GM03348 (cell line): ENCODE results near the gene TCAIM.
"Not testable (repeated sequence)": the region's sequence is repeated elsewhere in the genome, so short reads cannot be mapped to it uniquely, and the experiment has no call there.

Experiments
- DNase-seq: peaks from one replicate; pipeline ENCODE4 v3.0.0; 2012; ENCODE audit warnings: low spot score

The TCAIM gene

DNA sequence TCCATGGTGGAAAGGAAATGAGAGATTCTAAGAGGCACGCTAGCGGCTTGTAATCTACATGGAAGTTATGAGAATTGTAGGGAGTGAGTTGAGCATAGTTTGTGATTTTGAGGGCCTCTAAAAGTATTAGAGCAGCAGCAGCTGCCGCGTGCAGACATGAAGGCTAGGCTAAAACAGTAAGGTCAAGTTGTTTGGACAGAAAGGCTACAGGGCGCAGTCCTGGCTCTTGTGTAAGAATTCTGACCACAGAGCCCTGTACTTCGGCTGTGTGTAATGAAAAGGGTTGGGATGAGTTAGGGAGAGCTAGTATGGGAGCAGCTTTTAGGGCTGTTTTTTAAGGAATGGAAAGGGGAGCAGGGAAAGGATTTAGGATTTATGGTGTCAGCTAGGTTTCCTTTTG lies 8.0 kb downstream of the TCAIM start:
- DNase-seq = not testable (repeated sequence)

DNA sequence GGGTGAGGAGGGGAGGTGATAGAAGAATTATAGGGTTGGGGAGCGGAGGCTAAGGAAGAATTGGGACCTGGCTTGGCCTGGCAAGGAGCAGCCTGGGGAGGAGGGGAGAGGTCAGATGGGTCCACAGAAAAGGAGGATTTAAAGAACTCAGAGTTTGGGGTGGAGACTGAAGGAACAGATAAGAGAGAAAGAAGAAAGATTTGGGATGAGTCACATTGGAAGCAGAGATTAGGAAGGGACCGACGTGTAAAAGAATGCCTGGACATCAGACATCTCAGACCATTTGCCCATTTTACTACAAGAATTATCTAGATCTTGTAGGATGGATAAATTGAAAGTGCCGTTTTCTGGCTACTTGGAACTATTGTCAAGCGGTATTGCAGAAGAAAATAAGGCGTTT lies 10.4 kb downstream of the TCAIM start:
- no peak for DNase-seq

DNA sequence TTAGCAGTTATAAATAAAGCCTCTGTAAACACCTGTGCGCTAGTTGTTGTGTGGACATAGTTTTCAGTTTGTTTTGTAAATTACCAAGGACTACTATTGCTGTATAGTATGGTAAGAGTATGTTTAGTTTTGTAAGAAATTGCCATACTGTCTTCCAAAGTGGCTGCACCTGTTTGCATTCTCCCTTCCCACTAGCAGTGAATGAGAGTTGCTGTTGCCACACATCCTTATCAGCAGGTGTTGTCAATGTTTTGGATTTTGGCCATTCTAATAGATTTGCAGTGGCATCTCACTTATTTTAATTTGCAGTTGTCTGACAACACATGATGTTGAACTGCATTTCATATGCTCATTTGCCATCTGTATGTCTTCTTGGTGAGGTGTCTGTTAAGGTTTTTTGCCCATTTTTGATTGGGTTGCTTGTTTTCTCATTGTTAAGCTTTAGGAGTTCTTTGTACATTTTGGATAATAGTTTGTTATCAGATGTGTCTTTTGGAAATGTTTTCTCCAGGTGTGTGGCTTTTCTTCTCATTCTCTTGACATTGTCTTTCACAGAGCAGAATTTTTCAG lies 14.9 kb downstream of the TCAIM start:
- DNase-seq = no peak

DNA sequence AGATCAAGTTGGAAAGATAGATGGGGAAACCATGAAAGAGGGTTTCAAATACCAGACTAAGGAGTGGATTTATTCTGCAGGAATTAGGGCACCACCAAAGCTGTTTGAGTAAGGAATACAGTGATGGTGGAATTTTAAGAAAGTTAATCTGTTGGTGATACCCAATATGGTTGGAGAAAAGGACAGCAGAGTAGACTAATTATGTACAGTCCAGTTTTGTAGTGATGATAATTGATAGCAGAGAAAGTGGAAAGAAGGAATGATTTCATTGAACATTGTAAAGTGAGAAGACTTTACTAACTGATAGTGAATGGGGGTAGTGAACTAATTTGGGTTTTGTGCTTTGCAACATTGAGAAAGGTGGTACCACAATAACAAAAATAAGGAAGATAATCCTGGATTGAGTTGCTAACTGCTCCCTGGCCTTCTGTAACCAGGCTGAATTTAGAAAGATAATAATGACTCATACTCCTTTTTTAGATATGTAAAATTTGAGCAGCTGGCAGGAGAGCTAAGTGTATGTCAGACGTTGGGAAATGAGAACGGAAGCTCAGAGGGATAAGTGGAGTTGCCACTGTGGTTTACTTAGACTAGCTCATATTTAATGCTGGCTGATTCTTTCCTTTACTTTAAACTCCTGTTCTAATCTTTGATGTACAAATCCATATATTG lies 16.9 kb downstream of the TCAIM start:
- peak; percentile 83 for DNase-seq

DNA sequence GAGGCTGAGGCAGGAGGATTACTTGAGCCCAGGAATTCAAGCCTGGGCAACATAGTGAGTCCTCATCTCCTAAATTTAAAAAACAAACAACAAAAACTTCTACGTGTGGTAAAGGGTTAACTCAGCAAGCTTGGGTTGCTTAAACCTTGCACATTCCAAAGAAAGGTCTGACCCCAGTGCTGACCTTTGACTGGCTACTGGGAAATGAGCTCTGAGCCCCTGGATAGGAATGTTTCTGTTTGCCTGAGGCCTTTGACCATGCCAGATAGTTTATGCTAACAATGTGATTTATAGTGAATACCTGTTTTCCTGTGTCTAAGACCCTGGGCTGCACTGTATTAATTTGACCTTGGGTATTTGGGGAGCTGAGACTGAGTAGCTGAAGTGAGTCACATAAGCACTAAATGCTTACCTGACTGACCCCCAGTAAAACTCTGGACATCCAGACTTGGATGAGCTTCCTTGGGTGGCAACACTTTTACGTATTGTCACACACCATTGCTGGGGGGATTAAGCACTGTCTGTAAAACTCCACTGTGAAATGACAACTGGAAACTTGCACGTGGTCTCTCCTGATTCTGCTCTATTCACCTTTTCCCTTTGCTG lies 20.7 kb downstream of the TCAIM start:
- DNase-seq = no peak

DNA sequence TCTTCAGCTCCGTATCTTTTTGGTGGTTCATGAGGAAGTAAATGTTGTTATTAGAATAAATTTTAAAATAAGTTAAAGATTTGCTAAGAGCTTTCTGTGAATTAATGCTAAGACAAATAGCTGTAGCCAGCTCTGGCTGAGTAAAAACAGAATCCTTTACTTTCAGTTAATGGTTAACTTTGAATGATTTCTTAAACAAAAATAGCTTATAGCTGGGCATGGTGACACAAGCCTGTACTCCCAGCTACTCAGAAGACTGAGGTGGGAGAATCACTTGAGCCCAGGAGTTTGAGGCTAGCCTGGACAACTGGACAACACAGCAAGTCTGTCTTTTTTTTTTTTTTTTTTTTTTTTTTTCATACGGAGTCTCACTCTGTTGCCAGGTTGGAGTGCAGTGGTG lies 25.0 kb downstream of the TCAIM start:
- no peak for DNase-seq

DNA sequence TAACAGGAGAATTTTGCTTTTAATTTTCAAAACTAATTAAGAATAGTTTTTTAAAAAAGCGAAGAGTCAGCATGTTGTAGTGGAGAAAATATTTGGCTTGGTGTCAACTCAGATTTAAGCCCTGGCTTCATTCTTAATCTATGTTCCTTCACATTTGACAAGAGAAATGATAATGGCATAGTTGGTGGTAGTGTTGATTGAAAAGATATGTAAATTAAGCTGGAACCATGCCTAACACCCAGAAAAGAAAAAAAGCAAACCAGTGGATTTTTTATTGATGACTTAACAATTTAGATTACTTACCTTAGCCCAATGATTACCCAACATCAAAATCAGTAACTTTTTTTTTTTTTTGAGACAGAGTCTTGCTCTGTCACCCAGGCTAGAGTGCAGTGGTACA lies 27.4 kb downstream of the TCAIM start:
- no peak for DNase-seq

DNA sequence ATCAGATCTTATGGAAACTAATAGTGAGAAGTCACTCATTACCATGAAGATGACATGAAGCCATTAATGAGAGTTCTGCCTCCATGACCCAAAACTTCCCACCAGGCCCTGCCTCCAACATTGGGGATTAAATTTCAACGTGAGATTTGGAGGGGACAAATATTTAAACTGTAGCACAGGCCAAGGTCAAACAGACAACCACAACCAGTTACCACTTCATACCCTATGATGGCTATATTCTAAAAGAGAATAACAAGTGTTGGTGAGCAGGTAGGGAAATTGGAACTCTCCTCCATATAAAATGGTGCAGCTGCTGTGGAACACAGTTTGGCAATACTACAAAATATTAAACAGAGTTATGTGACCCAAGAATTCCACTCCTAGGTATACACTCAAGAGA lies 36.9 kb downstream of the TCAIM start:
- DNase-seq = no peak

DNA sequence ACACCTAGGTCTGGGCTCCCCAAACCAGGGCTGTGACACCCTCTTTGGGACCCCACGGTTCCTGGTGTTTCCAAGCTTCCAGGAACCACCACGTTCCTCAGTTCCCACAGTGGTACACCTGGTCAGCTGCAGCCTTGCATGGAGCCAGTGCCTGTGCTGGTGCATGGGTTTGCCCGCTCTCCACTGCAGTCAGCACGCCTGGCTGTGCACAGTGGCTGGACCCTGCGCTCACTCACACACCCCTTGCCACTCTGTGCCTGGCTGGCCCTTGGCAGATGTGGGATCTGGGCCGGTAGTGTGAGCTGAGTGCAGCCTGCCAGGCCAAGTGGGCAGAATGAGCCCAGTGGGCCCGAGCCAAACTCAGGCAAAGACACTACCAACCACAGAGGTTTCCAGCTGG lies 48.8 kb downstream of the TCAIM start:
- no peak for DNase-seq

DNA sequence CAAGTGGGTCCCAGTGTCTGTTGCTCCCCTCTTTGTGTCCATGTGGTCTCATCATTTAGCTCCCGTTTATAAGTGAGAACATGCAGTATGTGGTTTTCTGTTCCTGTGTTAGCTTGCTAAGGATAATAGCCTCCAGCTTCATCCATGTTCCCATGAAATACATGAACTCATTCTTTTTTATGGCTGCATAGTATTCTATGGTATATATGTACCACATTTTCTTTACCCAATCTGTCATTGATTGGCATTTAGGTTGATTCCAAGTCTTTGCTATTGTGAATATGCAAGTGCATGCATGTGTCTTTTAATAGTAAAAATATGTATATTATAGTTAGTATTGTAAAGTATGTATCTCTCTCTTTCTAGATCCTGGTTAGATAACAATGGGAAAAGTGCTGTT lies 53.9 kb downstream of the TCAIM start:
- no peak for DNase-seq

DNA sequence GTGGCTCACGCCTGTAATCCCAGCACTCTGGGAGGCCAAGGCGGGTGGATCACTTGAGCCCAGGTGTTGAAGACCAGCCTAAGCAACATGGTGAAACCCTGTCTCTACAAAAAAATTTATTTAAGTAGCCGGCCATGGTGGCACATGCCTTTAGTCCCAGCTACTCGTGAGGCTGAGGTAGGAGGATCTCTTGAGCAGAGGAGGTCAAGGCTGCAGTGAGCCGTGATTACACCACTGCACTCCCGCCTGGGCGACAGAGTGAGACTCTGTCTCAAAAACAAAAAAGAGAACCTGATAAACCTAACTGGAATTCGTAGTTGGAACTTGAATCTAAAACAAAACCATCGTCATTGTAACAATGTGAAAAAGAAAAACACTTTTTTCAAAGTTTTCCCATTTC lies 57.1 kb downstream of the TCAIM start:
- DNase-seq = no peak

DNA sequence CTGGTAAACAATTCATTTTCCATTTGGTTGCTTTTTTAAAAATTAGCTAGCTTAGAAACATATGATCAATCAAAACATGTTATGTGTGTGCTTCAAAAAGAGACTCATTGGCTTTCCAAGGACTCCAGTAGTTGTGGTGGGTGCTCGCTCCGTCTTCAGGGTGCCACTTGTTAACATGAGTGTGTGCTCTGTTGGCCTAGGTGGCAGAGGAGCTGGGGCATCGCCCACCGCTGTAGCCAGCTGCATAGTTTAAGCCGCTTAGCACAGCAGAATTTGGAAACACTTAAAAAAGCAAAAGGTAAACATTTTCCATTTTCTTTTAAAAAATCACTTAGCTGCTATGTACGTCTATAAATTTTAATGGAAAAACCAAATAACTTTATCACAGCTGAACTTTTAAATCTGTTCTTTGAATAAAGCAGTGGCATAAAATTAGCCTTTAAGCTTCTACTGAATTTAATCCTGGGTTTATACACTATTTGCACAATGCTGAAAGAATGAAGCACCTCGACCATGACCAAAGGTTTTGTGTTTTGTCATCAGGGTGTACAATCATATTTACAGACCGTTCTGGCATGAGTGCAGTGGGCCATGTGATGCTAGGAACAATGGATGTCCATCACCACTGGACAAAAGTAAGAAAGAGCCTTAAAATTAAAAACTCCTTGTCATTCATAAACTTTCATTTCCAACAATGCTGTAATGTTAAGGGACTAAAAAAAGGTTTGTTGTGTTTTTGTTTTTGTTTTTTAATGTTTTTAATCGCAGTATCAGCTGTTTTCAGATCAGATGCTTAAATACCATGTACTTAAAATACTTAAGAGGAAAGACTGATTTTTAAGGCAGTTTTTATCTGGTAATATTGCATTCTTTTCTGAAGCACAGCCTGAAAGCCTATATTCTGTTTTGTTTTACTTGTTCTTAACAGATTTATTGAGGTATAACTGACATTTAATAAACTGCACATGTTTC lies 57.9 kb downstream of the TCAIM start:
- no peak for DNase-seq

DNA sequence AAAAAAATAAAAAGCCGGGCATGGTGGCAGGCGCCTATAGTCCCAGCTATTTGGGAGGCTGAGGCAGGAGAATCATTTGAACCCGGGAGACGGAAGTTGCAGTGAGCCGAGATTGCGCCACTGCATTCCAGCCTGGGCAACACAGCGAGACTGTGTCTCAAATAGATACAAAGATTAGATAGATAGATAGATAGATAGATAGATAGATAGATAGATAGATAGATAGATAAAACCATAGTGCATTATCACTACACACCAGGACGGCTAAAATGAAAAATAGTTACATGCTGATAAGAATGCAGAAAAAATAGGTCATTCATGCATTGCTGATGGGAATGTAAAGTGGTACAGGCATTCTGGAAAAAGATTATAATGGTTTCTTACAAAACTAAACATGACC lies 59.7 kb downstream of the TCAIM start:
- DNase-seq = not testable (repeated sequence)

DNA sequence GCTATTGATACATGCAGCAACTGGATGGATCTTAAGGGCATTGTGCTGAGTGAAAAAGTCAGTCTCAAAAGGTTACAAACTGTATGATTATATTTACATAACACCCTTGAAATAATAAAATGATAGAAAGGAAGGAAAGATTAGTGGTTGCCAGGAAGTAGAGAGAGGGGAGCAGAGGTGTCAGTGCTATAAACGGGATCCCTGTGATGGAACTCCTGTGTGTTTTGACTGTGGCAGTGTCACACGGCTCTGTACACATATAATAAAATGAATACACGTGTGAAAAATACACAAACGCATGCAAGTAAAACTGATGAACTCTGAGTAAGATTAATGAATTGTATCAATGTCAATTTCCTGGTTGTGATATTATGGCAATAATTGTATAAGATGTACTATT lies 60.3 kb downstream of the TCAIM start:
- no peak for DNase-seq

DNA sequence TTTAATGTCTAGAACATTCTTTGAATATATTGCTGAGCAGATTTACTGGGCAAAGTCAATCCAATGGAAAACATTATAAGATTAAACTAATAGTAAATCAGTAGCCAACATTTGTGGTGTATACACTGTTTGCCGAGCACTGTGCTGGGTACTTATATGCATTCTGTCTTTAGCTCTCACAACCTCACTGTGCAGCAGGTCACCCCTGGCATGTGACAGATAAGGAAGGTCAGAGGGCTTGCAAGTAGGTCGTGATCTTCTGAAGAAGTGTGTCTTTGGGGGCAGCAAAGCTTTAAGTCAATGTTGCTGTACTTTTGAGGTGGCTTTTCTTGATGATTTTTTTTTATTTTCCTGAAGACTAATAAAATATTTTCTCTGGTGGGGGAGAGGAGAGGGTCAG lies 62.2 kb downstream of the TCAIM start:
- DNase-seq = no peak

DNA sequence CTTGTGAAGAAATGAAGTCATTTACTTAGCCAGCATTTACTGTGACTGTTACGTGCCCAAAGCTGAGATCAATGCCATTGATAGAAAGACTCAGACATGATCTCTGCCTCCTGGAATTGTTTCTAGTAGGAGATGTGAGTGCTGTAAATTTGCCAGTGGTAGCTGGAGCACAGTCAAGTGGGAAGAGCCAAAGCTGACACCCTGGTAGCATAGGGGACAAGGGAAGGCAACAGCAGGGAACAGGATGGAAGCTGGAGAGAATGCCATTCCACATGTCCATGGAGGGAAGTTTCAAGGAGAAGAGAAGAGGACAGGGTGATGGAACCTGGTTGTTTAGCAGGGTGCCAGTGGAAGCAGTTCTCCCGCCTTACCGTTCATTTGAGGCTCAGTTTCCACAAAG lies 64.0 kb downstream of the TCAIM start:
- DNase-seq = no peak

DNA sequence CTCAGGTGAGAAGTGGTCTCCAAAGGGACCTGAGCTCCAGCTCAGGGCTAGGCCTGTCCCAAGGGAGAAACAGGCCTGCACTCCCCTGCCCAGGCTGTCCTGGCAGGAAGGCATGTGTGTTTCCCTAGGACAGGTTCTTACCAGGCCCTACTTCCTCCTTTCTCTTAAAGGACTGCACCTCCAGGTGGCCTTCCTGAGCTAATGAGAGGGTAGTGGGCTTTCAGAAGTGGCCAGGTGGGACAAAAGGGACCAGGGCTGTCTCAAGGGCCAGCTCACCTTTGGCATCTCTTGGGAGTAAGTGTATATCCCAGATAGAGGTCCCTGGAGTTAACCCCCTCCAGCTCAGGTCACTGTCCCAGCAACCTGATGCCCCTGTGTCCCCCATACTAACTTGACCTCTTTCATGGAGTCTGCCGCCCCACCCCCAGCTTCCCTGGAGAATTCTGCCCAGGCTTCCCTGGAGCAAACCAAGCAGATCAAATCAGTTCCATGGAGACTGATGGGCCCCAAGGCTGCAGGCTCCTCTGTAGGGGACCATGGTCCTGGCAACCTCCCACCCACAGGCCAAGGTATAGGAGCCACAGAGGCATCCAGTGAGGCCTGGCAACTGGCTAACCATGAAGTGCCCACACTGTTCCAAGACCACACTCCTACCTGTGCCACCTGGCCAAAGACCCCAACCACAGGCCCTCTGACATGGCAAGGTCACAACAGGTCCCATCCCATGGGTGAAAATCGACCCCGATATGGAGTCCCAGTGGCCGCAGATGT lies 71.3 kb downstream of the TCAIM start:
- no peak for DNase-seq

DNA sequence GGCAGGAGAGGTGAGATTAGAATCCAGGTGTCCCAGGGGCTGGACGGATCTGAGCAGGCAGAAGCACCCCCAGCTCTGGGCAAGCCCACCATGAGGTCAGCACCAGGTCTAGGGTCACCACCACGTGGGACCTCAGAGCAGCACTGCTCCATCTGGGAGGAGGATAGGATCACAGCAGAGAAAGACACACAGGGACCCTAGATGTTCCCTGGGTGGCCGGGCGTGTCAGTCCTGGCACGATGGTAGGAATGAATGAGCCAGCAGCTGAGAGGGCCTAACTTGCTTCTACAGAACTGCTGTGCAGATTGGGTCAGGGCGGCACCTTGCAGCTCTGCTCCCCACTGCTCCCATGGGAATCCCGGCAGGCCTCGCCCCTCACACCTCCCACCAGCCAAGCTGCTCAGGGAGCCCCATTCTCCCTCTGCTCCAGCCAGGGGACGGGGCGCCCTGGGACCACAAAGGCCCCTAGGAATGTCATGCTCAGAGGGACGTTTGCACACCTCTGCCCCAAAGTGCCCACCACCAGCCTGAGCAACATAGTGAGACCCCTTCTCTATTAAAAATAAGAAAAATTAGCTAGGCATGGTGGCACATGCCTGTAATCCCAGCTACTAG lies 72.6 kb downstream of the TCAIM start:
- no peak for DNase-seq

DNA sequence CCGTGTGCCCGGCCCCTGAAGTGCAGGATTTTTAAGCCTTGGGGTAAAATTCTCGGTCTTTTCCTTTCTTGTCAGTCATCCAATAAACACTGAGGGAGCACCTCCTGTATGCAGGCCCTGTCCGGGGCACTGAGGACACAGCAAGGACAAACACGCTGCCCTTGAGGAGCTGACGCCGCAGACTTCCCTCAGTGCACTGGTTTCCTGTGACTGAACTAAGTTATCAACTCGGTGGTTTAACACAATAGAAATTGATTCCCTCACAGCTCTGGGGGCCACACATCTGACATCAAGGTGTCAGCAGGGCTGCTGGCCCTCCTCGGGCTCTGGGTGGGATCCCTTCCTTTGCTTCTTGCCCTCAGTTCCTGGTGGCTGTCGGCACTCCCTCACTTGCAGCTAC lies 73.8 kb downstream of the TCAIM start:
- DNase-seq = no peak

DNA sequence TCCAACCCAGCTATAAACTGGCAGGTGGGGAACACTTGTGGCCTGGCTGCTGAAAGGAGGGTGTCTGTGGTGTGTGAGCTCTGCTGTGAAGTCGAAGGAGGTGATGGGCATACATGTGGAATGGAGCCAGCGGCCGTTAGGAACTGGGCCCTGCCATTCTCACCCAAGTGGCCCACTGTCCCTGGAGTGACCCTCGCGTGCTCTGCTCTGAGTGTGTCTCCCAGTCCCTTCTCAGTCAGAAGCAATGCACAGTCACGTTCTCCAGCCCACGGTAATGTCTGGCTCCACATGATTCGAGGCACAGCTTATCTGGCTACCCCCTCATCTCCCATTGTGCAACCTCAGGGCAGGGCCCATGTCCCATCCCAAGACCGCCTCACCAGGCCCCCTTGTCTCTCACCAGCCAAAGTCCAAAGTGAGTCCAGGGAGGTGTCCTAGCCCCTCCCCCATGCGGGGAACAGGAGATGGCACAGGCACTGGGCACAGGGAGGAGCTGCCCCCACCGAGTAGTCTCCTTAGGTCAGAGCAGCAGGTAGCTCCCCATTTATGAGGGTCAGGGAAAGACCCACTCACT lies 76.0 kb downstream of the TCAIM start:
- no peak for DNase-seq

DNA sequence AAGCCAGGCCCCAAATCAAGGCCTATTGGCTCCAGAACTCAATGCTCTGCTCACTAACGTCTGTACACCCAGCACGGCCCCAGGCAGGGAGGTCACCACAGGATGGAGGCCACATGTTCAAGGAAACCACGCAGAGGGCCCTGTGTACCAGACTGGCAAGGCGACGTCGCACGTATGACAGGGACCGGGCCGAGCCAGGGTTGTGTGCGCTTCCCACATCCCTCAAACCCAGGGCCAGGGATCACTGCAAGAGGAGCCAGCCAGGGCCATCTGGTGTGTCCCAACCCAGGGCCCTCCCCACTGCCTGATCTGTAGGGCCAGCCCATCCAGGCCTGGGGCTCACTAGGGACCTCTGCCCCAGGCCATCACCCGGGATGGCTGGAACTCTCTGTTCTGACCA lies 76.9 kb downstream of the TCAIM start:
- DNase-seq = no peak
